ENCODE results near the gene RPL6. TPM values are rescaled to one million over a fixed set of nuclear protein-coding genes. Genes with fewer than 3 reads are reported as not detected.
A peak's percentile ranks its signal among the peaks of the same experiment; 100 is the strongest.
"Not testable (repeated sequence)": the region's sequence is repeated elsewhere in the genome, so short reads cannot be mapped to it uniquely, and the experiment has no call there.

The RPL6 gene
- total RNA-seq, 2 experiments from 2014 or later: 1,833 TPM

DNA sequence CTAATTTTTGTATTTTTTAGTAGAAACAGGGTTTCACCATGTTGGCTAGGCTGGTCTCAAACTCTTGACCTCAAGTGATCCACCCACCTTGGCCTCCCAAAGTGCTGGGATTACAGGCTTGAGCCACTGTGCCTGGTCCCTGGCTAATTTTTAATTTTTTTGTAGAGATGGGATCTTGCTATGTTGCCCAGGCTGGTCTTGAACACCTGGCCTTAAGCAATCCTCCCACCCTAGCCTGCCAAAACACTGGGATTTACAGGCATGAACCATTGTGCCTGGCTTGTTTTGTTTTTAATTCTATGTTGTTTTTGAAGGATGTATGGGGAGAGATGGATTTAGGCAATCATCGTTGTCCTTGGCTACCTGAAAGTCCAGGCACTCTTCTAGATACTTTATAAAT, 29.2 kb upstream of the RPL6 start:
- H3K27me3 Mint-ChIP-seq; H3K4me3 Mint-ChIP-seq; H3K9me3 Mint-ChIP-seq; H3K27ac Mint-ChIP-seq; DNase-seq; CTCF ChIA-PET; POLR2A ChIA-PET; intact Hi-C loops (cut with micrococcal nuclease); H3K36me3 Mint-ChIP-seq: not testable (repeated sequence)
- peaks cover 13% of the 10 kb centered on the region for H3K4me1 Mint-ChIP-seq (ENCODE audit: low read depth)

DNA sequence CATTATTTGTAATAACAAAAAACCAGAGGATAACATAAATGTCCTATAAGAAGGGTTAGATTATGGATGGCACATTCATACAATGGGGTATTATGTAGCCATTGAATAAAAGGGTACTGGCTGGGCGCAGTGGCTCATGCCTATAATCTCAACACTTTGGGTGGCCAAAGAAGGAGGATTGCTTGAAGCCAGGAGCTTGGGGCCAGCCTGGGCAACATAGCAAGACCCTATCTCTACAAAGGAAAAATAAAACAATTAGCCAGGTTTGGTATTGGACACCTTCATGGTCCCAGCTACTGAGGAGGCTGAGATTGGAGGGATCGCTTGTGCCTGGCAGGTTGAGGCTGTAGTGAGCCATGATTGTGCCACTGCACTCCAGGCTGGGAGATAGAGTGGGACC, 24.1 kb upstream of the RPL6 start:
- Mint-ChIP-seq H3K4me3 (no peak overlapping the region), H3K4me1 (ENCODE audit: low read depth) (peaks cover 40% of the 10 kb centered on the region), H3K27ac (no peak overlapping the region), H3K36me3 (peaks cover 3% of the 10 kb centered on the region), H3K27me3 (no peaks in the 10 kb centered on the region), H3K9me3 (no peaks in the 10 kb centered on the region)
- DNase-seq: no peak
- intact Hi-C loops (cut with micrococcal nuclease): no loop called here
- POLR2A ChIA-PET: no interaction called here
- CTCF ChIA-PET: no interaction called here

DNA sequence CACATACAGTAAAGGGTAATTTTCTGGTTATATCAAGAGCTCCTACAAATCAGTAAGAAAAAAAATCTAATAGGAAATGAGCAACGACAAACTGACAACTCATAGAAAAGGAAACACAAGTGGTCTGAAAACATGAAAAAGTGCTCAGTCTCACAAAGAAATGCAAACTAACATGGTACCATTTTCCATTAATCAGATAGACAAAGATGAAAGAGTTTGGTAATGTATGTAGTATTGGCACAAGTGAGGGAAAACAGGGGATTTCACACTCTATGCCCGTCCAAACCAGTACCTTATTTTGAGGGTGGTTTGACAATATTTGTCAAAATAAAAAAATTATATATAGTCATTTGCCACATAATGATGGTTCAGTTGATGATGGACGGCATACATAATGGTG, 22.6 kb upstream of the RPL6 start:
- H3K4me3 Mint-ChIP-seq: peak overlapping the region; percentile 1
- intact Hi-C loops (cut with micrococcal nuclease): no loop called here
- peak overlapping the region; percentile 77 for H3K27ac Mint-ChIP-seq
- DNase-seq: no peak
- H3K4me1 Mint-ChIP-seq (ENCODE audit: low read depth): peaks cover 39% of the 10 kb centered on the region
- no peaks in the 10 kb centered on the region for H3K9me3 Mint-ChIP-seq
- H3K36me3 Mint-ChIP-seq: peaks cover 5% of the 10 kb centered on the region
- ChIA-PET POLR2A (interaction anchor here (0.6 kb wide), 1 partner anchor 796 kb away, joined by 3 read pairs; no protein-coding TSS in a partner anchor), CTCF (interaction anchor here (0.6 to 1.2 kb wide), 2 partner anchors 21 to 469 kb away, joined by 3 to 5 read pairs; no protein-coding TSS in a partner anchor)
- H3K27me3 Mint-ChIP-seq: no peaks in the 10 kb centered on the region

DNA sequence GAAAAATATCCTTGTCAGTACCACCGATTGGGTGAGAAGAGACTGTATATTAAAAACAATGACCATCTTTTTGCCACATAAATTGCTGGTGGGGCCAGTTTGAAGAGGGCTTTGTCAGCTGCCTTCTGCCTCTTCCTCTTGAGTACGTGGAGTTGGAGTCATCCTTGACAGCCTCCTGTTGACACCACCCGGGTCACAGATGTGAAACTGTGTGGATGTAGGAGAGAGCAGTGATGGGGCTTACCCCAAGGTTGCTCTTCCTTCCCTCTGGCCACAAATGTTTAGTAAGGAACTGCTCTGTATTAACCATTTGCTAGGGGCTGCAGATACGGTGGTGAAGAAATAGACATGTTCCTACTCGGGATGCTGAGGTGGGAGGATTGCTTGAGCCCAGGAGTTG, 21.5 kb upstream of the RPL6 start:
- peaks cover 44% of the 10 kb centered on the region for H3K4me1 Mint-ChIP-seq (ENCODE audit: low read depth)
- intact Hi-C loops (cut with micrococcal nuclease): no loop called here
- ChIA-PET POLR2A (interaction anchor here (0.6 kb wide), 1 partner anchor 8 kb away, joined by 3 read pairs; no protein-coding TSS in a partner anchor), CTCF (interaction anchor here (1.2 kb wide), 1 partner anchor 20 kb away, joined by 5 read pairs; no protein-coding TSS in a partner anchor)
- H3K4me3 Mint-ChIP-seq: peak overlapping the region; percentile 21
- no peaks in the 10 kb centered on the region for H3K27me3 Mint-ChIP-seq
- H3K9me3 Mint-ChIP-seq: no peaks in the 10 kb centered on the region
- peak; percentile 58 for DNase-seq
- H3K36me3 Mint-ChIP-seq: peaks cover 6% of the 10 kb centered on the region
- H3K27ac Mint-ChIP-seq: peak overlapping the region; percentile 77

DNA sequence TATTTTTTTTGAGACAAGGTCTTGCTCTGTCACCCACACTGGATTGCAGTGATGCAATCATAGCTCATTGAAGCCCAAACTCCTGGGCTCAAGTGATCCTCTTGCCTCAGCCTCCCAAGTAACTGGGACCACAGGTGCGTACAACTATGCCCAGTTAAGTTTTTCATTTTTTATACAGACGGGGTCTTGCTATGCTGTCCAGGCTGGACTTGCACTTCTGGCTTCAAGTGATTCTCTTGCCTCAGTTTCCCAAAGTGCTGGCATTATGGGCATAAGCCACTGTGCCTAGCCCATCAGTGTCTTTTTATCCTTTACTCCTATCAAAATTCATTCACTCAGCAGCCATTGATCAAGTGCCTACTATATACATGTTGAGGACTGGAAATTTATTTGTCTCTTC, 18.4 kb upstream of the RPL6 start:
- Mint-ChIP-seq H3K4me3 (no peak overlapping the region), H3K4me1 (ENCODE audit: low read depth) (peaks cover 58% of the 10 kb centered on the region), H3K9me3 (no peaks in the 10 kb centered on the region), H3K27ac (no peak overlapping the region), H3K27me3 (no peaks in the 10 kb centered on the region), H3K36me3 (peaks cover 7% of the 10 kb centered on the region)
- ChIA-PET POLR2A (no interaction called here), CTCF (no interaction called here)
- no peak for DNase-seq
- intact Hi-C loops (cut with micrococcal nuclease): no loop called here

DNA sequence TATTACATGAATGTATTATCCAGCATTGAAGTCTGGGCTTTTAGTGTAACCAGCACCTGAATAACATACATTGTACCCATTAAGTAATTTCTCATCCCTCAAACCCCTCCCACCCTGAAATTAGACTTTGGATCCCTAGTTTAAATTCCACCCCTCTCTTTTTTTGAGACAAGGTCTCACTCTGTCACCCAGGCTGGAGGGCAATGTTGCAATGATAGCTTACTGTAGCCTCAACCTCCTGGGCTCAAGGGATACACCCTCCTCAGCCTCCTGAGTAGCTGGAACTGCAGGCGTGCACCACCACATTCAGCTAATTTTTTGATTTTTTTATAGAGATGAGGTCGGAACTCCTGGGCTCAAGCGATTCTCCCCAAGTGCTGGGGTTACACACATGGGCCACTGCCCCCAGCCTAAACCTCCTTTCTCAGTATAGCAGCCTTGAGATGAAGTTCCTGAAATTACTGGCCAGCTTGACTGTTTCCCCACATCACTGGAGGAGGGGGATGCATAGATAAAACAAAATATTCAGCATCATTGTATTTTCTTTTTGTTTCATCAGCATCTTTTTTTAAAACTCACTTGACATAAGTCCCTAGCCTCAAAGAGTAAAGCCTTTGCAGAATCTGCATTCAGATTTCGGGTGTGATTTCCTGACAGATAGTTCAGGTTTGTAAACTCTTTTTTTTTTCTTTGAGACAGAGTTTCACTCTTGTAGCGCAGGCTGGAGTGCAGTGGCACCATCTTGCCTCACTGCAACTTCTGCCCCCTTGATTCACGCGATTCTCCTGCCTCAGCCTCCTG, 16.4 kb upstream of the RPL6 start:
- DNase-seq: no peak
- intact Hi-C loops (cut with micrococcal nuclease): no loop called here
- Mint-ChIP-seq H3K4me3 (no peak overlapping the region), H3K9me3 (no peaks in the 10 kb centered on the region), H3K27me3 (no peaks in the 10 kb centered on the region), H3K4me1 (ENCODE audit: low read depth) (peaks cover 56% of the 10 kb centered on the region), H3K36me3 (peaks cover 8% of the 10 kb centered on the region), H3K27ac (peak overlapping the region; percentile 33)
- CTCF ChIA-PET: interaction anchor here (0.5 to 1.1 kb wide), 4 partner anchors 12 to 303 kb away, joined by 3 to 4 read pairs (median 3); no protein-coding TSS in a partner anchor
- POLR2A ChIA-PET: no interaction called here

DNA sequence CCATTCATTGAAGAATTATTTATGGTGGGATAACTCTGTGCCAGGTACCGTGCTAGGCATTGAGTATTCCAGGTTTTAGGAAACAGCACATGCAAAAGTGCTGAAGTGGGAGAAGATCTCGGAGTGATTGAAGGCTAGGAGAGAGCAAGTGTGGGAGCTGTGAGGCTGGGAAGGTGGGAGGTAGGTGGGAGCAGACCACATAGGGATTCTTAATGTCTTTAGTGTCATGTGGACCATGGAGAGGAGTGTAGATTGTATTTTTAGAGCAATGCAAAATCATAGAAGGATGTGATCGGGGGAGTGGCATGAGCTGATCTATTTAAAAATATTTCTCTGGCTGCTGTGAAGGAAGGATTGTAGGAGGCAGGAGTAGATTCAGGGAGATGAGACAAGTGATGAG, 14.7 kb upstream of the RPL6 start:
- ChIA-PET CTCF (no interaction called here), POLR2A (no interaction called here)
- intact Hi-C loops (cut with micrococcal nuclease): no loop called here
- H3K4me1 Mint-ChIP-seq (ENCODE audit: low read depth): peaks cover 60% of the 10 kb centered on the region
- H3K27ac Mint-ChIP-seq: no peak overlapping the region
- no peaks in the 10 kb centered on the region for H3K9me3 Mint-ChIP-seq
- H3K36me3 Mint-ChIP-seq: peaks cover 8% of the 10 kb centered on the region
- DNase-seq: no peak
- H3K27me3 Mint-ChIP-seq: no peaks in the 10 kb centered on the region
- no peak overlapping the region for H3K4me3 Mint-ChIP-seq

DNA sequence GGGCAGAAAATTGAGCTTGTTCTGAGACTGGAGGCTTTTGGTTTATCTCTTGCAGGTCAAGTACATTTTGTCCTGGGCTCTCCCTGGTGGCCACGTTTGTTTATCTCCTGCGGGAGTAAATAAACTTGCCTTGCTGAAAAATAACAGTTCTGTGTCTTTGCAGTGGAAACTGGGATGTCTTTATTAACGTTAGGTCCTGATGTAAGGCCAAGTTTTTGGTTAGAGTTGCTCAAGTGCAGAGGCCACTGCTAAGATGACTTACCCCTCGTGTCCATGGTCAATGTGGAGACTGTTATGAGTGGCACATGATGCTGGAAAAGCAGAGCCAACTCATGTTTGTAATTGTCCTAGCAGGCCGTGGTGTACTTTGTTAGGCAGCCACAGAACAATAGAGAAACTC, 13.1 kb upstream of the RPL6 start:
- H3K9me3 Mint-ChIP-seq: no peaks in the 10 kb centered on the region
- no peak for DNase-seq
- no peaks in the 10 kb centered on the region for H3K27me3 Mint-ChIP-seq
- no peak overlapping the region for H3K4me3 Mint-ChIP-seq
- no peak overlapping the region for H3K27ac Mint-ChIP-seq
- intact Hi-C loops (cut with micrococcal nuclease): no loop called here
- H3K4me1 Mint-ChIP-seq (ENCODE audit: low read depth): peaks cover 52% of the 10 kb centered on the region
- POLR2A ChIA-PET: interaction anchor here (0.6 kb wide), 1 partner anchor 8 kb away, joined by 3 read pairs; no protein-coding TSS in a partner anchor
- H3K36me3 Mint-ChIP-seq: peaks cover 4% of the 10 kb centered on the region
- CTCF ChIA-PET: no interaction called here

DNA sequence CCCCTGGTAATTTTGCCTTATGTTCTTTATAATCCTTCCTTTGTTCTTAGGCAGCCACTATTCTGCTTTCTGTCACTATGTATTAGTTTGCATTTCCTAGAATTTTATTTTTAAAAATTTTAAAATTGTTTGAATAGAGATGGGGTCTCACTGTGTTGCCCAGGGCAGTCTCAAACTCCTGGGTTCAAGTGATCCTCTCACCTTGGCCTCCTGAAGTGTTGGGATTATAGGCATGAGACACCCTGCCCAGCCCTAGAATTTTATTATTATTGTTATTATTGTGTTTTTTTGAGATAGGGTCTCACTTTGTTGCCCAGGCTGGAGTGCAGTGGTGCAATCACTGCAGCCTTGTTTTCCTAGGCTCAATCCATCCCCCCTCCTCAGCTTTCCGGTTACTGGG, 12.0 kb upstream of the RPL6 start:
- Mint-ChIP-seq H3K4me3 (no peak overlapping the region), H3K27me3 (no peaks in the 10 kb centered on the region), H3K9me3 (no peaks in the 10 kb centered on the region), H3K36me3 (peaks cover 3% of the 10 kb centered on the region), H3K4me1 (ENCODE audit: low read depth) (peaks cover 51% of the 10 kb centered on the region), H3K27ac (no peak overlapping the region)
- DNase-seq: no peak
- CTCF ChIA-PET: no interaction called here
- POLR2A ChIA-PET: no interaction called here
- intact Hi-C loops (cut with micrococcal nuclease): no loop called here

DNA sequence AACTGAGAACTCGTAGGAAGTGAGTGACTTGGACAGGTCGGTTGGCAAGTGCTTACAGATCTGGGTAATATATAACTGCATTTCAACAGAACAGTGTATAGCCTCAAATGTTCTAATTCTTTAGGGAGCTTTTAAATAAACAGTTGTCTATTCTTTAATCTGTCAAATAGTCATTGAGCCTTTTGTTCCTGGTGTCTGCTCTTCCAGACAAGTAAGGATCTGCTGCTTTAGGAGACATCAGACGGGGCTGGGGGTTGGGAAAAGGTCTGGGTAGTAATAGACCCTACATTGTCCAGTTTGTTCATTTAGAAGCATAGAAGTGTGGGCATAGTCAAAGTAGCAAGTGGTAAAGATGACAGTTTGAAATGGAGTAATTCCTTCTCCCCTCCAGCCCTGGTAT, 11.3 kb upstream of the RPL6 start:
- Mint-ChIP-seq H3K4me3 (peak overlapping the region; percentile 86), H3K27me3 (no peaks in the 10 kb centered on the region), H3K36me3 (peaks cover 3% of the 10 kb centered on the region), H3K27ac (no peak overlapping the region), H3K4me1 (ENCODE audit: low read depth) (peaks cover 47% of the 10 kb centered on the region), H3K9me3 (no peaks in the 10 kb centered on the region)
- DNase-seq: no peak
- POLR2A ChIA-PET: no interaction called here
- intact Hi-C loops (cut with micrococcal nuclease): no loop called here
- CTCF ChIA-PET: interaction anchor here (1.2 kb wide), 1 partner anchor 222 kb away, joined by 3 read pairs; no protein-coding TSS in a partner anchor

DNA sequence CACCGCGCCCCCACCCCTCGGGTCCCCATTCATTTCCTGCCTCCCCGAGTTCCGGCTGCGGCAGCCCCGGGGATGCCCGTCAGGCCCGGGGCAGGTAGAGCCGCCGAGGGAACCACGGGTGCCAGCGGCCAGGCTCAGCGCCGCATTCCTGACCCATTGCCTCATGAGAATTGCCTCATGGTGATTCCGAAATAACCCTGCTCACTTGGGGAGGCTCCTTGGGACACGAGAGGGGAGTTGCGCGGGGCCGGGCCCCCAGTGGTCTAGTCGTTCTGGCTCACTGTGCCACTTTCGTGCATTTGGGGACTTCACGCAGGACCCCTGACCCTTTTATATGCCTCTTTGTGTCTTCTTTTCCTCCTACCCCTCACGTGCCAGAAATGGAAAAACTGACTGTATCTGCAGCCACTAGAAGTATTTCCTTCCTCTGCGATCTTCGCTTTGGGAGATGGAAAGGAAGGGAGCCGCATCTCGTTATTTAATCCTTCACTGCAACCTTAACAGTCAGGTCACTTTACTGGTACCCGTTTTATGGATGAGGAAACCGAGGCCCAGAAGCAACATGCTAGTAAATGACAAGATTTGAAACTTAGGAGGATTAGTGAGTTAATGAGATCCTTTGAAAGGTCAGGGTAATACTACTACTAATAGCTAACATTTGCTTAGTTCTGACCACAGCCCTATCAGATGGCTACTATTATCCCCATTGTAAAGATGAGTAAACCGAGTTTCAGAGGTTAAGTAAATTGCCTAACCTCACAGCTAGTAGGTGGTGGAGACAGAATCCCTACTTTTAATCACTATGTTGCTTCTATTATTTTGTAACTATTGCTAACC, 10.1 kb upstream of the RPL6 start:
- H3K4me1 Mint-ChIP-seq (ENCODE audit: low read depth): peaks cover 38% of the 10 kb centered on the region
- intact Hi-C loops (cut with micrococcal nuclease): loop anchor here (5.0 kb wide), 1 partner anchor 577 kb away; the partner anchor contains the start of gene MAPKAPK5
- H3K27ac Mint-ChIP-seq: peak overlapping the region; percentile 94
- peaks cover 3% of the 10 kb centered on the region for H3K36me3 Mint-ChIP-seq
- ChIA-PET CTCF (interaction anchor here (1.0 to 1.2 kb wide), 2 partner anchors 8 to 221 kb away, joined by 3 read pairs; no protein-coding TSS in a partner anchor), POLR2A (interaction anchor here (0.6 to 1.3 kb wide), 3 partner anchors 289 to 578 kb away, joined by 3 to 4 read pairs (median 4); partner anchors contain the start of gene MAPKAPK5)
- peak; percentile 66 for DNase-seq
- no peaks in the 10 kb centered on the region for H3K27me3 Mint-ChIP-seq
- H3K4me3 Mint-ChIP-seq: peak overlapping the region; percentile 86
- no peaks in the 10 kb centered on the region for H3K9me3 Mint-ChIP-seq

Data from activated CD4-positive, alpha-beta memory T cell treated with anti-CD3 and anti-CD28 coated beads for 36 hours (primary cell).